Gastrocnemius medialis (tissue), 4 donors: ENCODE results near the gene CERCAM. TPM values are rescaled to one million over a fixed set of nuclear protein-coding genes. Genes with fewer than 3 reads are reported as not detected.
"Not testable (repeated sequence)": the region's sequence is repeated elsewhere in the genome, so short reads cannot be mapped to it uniquely, and the experiment has no call there.

ENCODE experiments used
- ATAC-seq, 2 donors: fragments of 150-250 bp; one replicate each; pipeline ENCODE4 v1.9.1; 2016
- DNase-seq, 2 donors: peaks; one replicate each; pipeline ENCODE4 v3.0.0-alpha.2; 2019
- H3K27ac ChIP-seq, 4 donors: fragments of 200-600 bp; sonication (generic); 1 replicate in 1 of 4; 2 replicates in 3 of 4; pipeline ENCODE4 v1.5.1; 2016 to 2018; ENCODE audit warnings: mild to moderate bottlenecking in 2 of 4, moderate library complexity in 1 of 4
- H3K27me3 ChIP-seq, 3 donors: fragments of 200-600 bp; sonication (generic) in 2 of 3; 1 replicate in 1 of 3; 2 replicates in 2 of 3; pipeline versions ENCODE4 v1.5.1 to v1.6.0; 2016 to 2019; ENCODE audit warnings: mild to moderate bottlenecking in 1 of 3, moderate library complexity in 1 of 3
- H3K36me3 ChIP-seq, 2 donors: fragments of 200-600 bp; sonication (generic) in 1 of 2; one replicate each; pipeline ENCODE4 v1.5.1; 2017 to 2018
- H3K4me1 ChIP-seq, 2 donors: fragments of 200-600 bp; sonication (generic) in 1 of 2; one replicate each; pipeline ENCODE4 v1.5.1; 2016 to 2017; ENCODE audit warnings: mild to moderate bottlenecking in 2 of 2
- H3K4me3 ChIP-seq, 4 donors: fragments of 200-600 bp; sonication (generic) in 3 of 4; 1 replicate in 1 of 4; 2 replicates in 3 of 4; pipeline ENCODE4 v1.5.1; 2016 to 2019; ENCODE audit warnings: mild to moderate bottlenecking in 2 of 4
- H3K9me3 ChIP-seq, 3 donors: fragments of 200-600 bp; sonication (generic) in 2 of 3; 1 replicate in 1 of 3; 2 replicates in 2 of 3; pipeline ENCODE4 v1.5.1; 2016 to 2019
- CTCF ChIP-seq, 5 experiments: fragments of 450-650 bp in 3 of 5; fragments of 200-600 bp in 2 of 5; sonication (generic) in 2 of 5; IDR thresholded peaks in 4 of 5; conservative IDR thresholded peaks in 1 of 5; 1 replicate in 4 of 5; 2 replicates in 1 of 5; pipeline ENCODE4 v1.5.1; 2016 to 2019; ENCODE audit warnings: antibody characterized with exemption in 5 of 5, mild to moderate bottlenecking in 3 of 5, moderate library complexity in 3 of 5
- POLR2A ChIP-seq, 2 donors: fragments of 450-650 bp; IDR thresholded peaks; one replicate each; pipeline ENCODE4 v1.6.1; 2017; ENCODE audit warnings: antibody characterized with exemption in 2 of 2, mild to moderate bottlenecking in 2 of 2, moderate library complexity in 2 of 2
- in situ Hi-C, 4 donors: fragments of 200-750 bp; cut with MboI; loops; one replicate each; pipeline versions ENCODE4 v1.15.0 to v1.8.0; 2017; ENCODE audit warnings: low sequenced_read_pairs in 4 of 4
- intact Hi-C: fragments of 100-400 bp; cut with DNase I; formaldehyde crosslinking; loops from one replicate; pipeline ENCODE4 v1.15.1; 2023; ENCODE audit warnings: low total_unique reads
- total RNA-seq, 4 donors: library from RNA; depleted of rRNA; stranded (reverse); fragments of >200 nt; gene quantifications; one replicate each; pipeline versions ENCODE4 v1.1.0 to v1.2.3, GENCODE V29; 2016

The CERCAM gene
- total RNA-seq, 4 donors from 2014 or later, result 1.1 to 6.1 (median 2.3) TPM

GRCh38 chr9:128442150-128442549 lies 21.5 kb downstream of the CERCAM start:
- H3K27me3 ChIP-seq, result no peaks in the 10 kb centered on the region
- no peaks in the 10 kb centered on the region for H3K36me3 ChIP-seq
- H3K27ac ChIP-seq, result no peak overlapping the region
- in situ Hi-C loops, result no loop called here
- H3K4me3 ChIP-seq, result no peak overlapping the region
- intact Hi-C loops, result no loop called here
- no peak for TF ChIP-seq CTCF (IDR thresholded peaks at IDR 0.05 in 4 of 5, conservative IDR thresholded peaks at IDR 0.05 in 1 of 5)
- TF ChIP-seq POLR2A (IDR thresholded peaks at IDR 0.05), result no peak
- H3K9me3 ChIP-seq, result no peaks in the 10 kb centered on the region
- ATAC-seq (no peak), DNase-seq (no peak)
- no peaks in the 10 kb centered on the region for H3K4me1 ChIP-seq

- DNase-seq, H3K27me3 ChIP-seq, in situ Hi-C loops, H3K9me3 ChIP-seq, ATAC-seq, H3K27ac ChIP-seq, H3K36me3 ChIP-seq, intact Hi-C loops, H3K4me3 ChIP-seq, H3K4me1 ChIP-seq: not testable (repeated sequence)
These were observed 25.8 kb downstream of the CERCAM start for GRCh38 chr9:128446505-128446904.

GRCh38 chr9:128448746-128449145 lies 28.1 kb downstream of the CERCAM start:
- in situ Hi-C loops, result no loop called here
- no peak for ATAC-seq
- Histone ChIP-seq H3K4me3 (no peak overlapping the region), H3K27me3 (no peaks in the 10 kb centered on the region), H3K4me1 (no peaks in the 10 kb centered on the region), H3K36me3 (no peaks in the 10 kb centered on the region), H3K9me3 (no peaks in the 10 kb centered on the region), H3K27ac (no peak overlapping the region)
- TF ChIP-seq POLR2A (IDR thresholded peaks at IDR 0.05) (no peak), CTCF (IDR thresholded peaks at IDR 0.05 in 4 of 5, conservative IDR thresholded peaks at IDR 0.05 in 1 of 5) (no peak)
- DNase-seq, result no peak
- intact Hi-C loops, result no loop called here

- Histone ChIP-seq H3K27ac (no peak overlapping the region), H3K36me3 (peaks cover 0 to 4% of the 10 kb centered on the region in 2 donors), H3K9me3 (no peaks in the 10 kb centered on the region), H3K27me3 (peaks cover 6 to 15% (median 13%) of the 10 kb centered on the region in 3 donors), H3K4me3 (no peak overlapping the region), H3K4me1 (peaks cover 0 to 10% of the 10 kb centered on the region in 2 donors)
- intact Hi-C loops, result loop anchor here (5.0 kb wide), 1 partner anchor 83 kb away; the partner anchor contains the start of gene URM1
- in situ Hi-C loops, result no loop called here
- no peak for DNase-seq
- ATAC-seq, result no peak
- TF ChIP-seq POLR2A (IDR thresholded peaks at IDR 0.05) (no peak), CTCF (IDR thresholded peaks at IDR 0.05 in 4 of 5, conservative IDR thresholded peaks at IDR 0.05 in 1 of 5) (no peak)
These were observed 34.3 kb downstream of the CERCAM start for GRCh38 chr9:128454991-128455390.

- peaks cover 6 to 15% (median 13%) of the 10 kb centered on the region in 3 donors for H3K27me3 ChIP-seq
- H3K36me3 ChIP-seq, result peaks cover 0 to 9% of the 10 kb centered on the region in 2 donors
- in situ Hi-C loops (no loop called here), intact Hi-C loops (loop anchor here (1.0 to 5.0 kb wide), 4 partner anchors 18 to 133 kb away; partner anchors contain the start of genes COQ4, GLE1, TRUB2 and URM1)
- DNase-seq, result peak; percentile 94 to 95
- peak; percentile 95 to 97 for ATAC-seq
- TF ChIP-seq CTCF (IDR thresholded peaks at IDR 0.05 in 4 of 5, conservative IDR thresholded peaks at IDR 0.05 in 1 of 5) (no peak), POLR2A (IDR thresholded peaks at IDR 0.05) (peak; percentile 50 to 55)
- peaks cover 0 to 10% of the 10 kb centered on the region in 2 donors for H3K4me1 ChIP-seq
- peak within 1 kb of the TSS; percentile 58 to 80 (median 73) for H3K27ac ChIP-seq
- peak within 1 kb of the TSS; percentile 69 to 97 (median 76) for H3K4me3 ChIP-seq
- no peaks in the 10 kb centered on the region for H3K9me3 ChIP-seq
These were observed 35.4 kb downstream of the CERCAM start, which contains the start of gene ODF2 for GRCh38 chr9:128455849-128456612. ODF2 (plus strand) TSS chr9:128456006; CDS start chr9:128456092, 86 bp downstream.
